Suppressor macrophage treated with lipopolysaccharide for 4 hours (primary cell): ENCODE results near the gene PCDHAC1.
"Not testable (repeated sequence)": the region's sequence is repeated elsewhere in the genome, so short reads cannot be mapped to it uniquely, and the experiment has no call there.

Source experiments
- DNase-seq: peaks from one replicate; pipeline ENCODE4 v3.0.0-alpha.2; 2020

The PCDHAC1 gene

GRCh38 chr5:140925806-140926442 lies at the start of gene PCDHAC1:
Gene PCDHAC1 (plus strand): TSS chr5:140926299. CDS start chr5:140926893, 594 bp downstream.
- no peak for DNase-seq

GRCh38 chr5:140876541-140877261 lies 49.4 kb upstream of the PCDHAC1 start:
- not testable (repeated sequence) for DNase-seq

GRCh38 chr5:140877262-140877581 lies 48.9 kb upstream of the PCDHAC1 start:
- no peak for DNase-seq

GRCh38 chr5:140881889-140882590 lies 44.1 kb upstream of the PCDHAC1 start, which contains the start of gene PCDHA13:
Gene PCDHA13 (plus strand): TSS chr5:140882124. CDS start chr5:140882269, 145 bp downstream.
- no peak for DNase-seq

GRCh38 chr5:140882591-140882899 lies 43.6 kb upstream of the PCDHAC1 start:
- DNase-seq = no peak

- no peak for DNase-seq
These were observed 42.7 kb upstream of the PCDHAC1 start for GRCh38 chr5:140883373-140883772.

GRCh38 chr5:140883927-140884697 lies 42.0 kb upstream of the PCDHAC1 start:
- DNase-seq = no peak

- no peak for DNase-seq
These were observed 9.8 kb upstream of the PCDHAC1 start for GRCh38 chr5:140916325-140916724.

- no peak for DNase-seq
These were observed 2.5 kb upstream of the PCDHAC1 start for GRCh38 chr5:140923601-140924000.

GRCh38 chr5:140926443-140927227 lies 536 bp downstream of the PCDHAC1 start:
- DNase-seq = peak; percentile 8

- DNase-seq = no peak
These were observed 1.1 kb downstream of the PCDHAC1 start for GRCh38 chr5:140927228-140927573.

GRCh38 chr5:140934964-140935606 lies 9.0 kb downstream of the PCDHAC1 start:
- no peak for DNase-seq

- no peak for DNase-seq
These were observed 20.5 kb downstream of the PCDHAC1 start for GRCh38 chr5:140946578-140946977.

- no peak for DNase-seq
These were observed 25.5 kb downstream of the PCDHAC1 start for GRCh38 chr5:140951636-140952035.

GRCh38 chr5:140953234-140953633 lies 27.1 kb downstream of the PCDHAC1 start:
- no peak for DNase-seq

GRCh38 chr5:140962190-140962589 lies 36.1 kb downstream of the PCDHAC1 start:
- DNase-seq = no peak

- no peak for DNase-seq
These were observed 38.3 kb downstream of the PCDHAC1 start for GRCh38 chr5:140964356-140964755.

- no peak for DNase-seq
These were observed 39.8 kb downstream of the PCDHAC1 start for GRCh38 chr5:140965905-140966292.

- DNase-seq = no peak
These were observed 40.5 kb downstream of the PCDHAC1 start, which contains the start of gene PCDHAC2 for GRCh38 chr5:140966293-140967225. Gene PCDHAC2 (plus strand): TSS chr5:140966476. CDS start chr5:140966767, 291 bp downstream.

- DNase-seq = no peak
These were observed 41.3 kb downstream of the PCDHAC1 start for GRCh38 chr5:140967226-140967893.
